Chondrocyte (in vitro differentiated cells): ENCODE measurements around the gene TPM1. TPM values are rescaled to one million over a fixed set of nuclear protein-coding genes. Genes with fewer than 3 reads are reported as not detected.

Experiments used
- DNase-seq: peaks from one replicate; pipeline ENCODE4 v3.0.0; 2021; ENCODE audit warnings: mixed read lengths, low spot score
- H3K27ac Mint-ChIP-seq: one replicate; pipeline ENCODE4 v1.8.0; 2021; ENCODE audit warnings: mild to moderate bottlenecking, moderate library complexity, mixed read lengths; ENCODE audit not compliant: unreplicated experiment
- H3K27me3 Mint-ChIP-seq: 2 replicates; pipeline ENCODE4 v1.8.0; 2021; ENCODE audit warnings: low read depth, mixed read lengths
- H3K36me3 Mint-ChIP-seq: 2 replicates; pipeline ENCODE4 v1.8.0; 2021; ENCODE audit warnings: low read depth, mixed read lengths
- H3K4me1 Mint-ChIP-seq: 2 replicates; pipeline ENCODE4 v1.8.0; 2021; ENCODE audit warnings: low read depth, mild to moderate bottlenecking, mixed read lengths
- H3K4me3 Mint-ChIP-seq: one replicate; pipeline ENCODE4 v1.8.0; 2021; ENCODE audit warnings: mild to moderate bottlenecking, moderate library complexity, mixed read lengths; ENCODE audit not compliant: unreplicated experiment
- H3K9me3 Mint-ChIP-seq: 2 replicates; pipeline ENCODE4 v1.8.0; 2021; ENCODE audit warnings: low read depth, mixed read lengths
- CTCF ChIP-seq: fragments of 200-600 bp; sonication (generic); IDR thresholded peaks from 2 replicates; pipeline ENCODE4 v1.5.0; 2021; ENCODE audit warnings: antibody characterized with exemption, mild to moderate bottlenecking, moderate library complexity
- total RNA-seq: library from RNA; stranded (reverse); gene quantifications from 3 replicates; pipeline ENCODE4 v1.2.1, GENCODE V29; 2021

The TPM1 gene
- total RNA-seq, 1 donor from 2014 or later = 2,332 TPM

GRCh38 chr15:62997441-62997840, 45.1 kb upstream of the TPM1 start:
- Mint-ChIP-seq H3K36me3 (no peaks in the 10 kb centered on the region), H3K27me3 (no peaks in the 10 kb centered on the region), H3K4me3 (no peak overlapping the region), H3K27ac (no peak overlapping the region), H3K4me1 (peaks cover 36% of the 10 kb centered on the region), H3K9me3 (no peaks in the 10 kb centered on the region)
- no peak for DNase-seq
- no peak for TF ChIP-seq CTCF

GRCh38 chr15:62998262-62998890, 44.2 kb upstream of the TPM1 start:
- H3K36me3 Mint-ChIP-seq = no peaks in the 10 kb centered on the region
- TF ChIP-seq CTCF = no peak
- H3K9me3 Mint-ChIP-seq = no peaks in the 10 kb centered on the region
- no peaks in the 10 kb centered on the region for H3K27me3 Mint-ChIP-seq
- no peak overlapping the region for H3K27ac Mint-ChIP-seq
- H3K4me3 Mint-ChIP-seq = no peak overlapping the region
- DNase-seq = no peak
- H3K4me1 Mint-ChIP-seq = peaks cover 31% of the 10 kb centered on the region

GRCh38 chr15:62999178-62999577, 43.4 kb upstream of the TPM1 start:
- H3K27ac Mint-ChIP-seq = no peak overlapping the region
- H3K9me3 Mint-ChIP-seq = no peaks in the 10 kb centered on the region
- H3K27me3 Mint-ChIP-seq = no peaks in the 10 kb centered on the region
- no peak for DNase-seq
- no peak for TF ChIP-seq CTCF
- no peaks in the 10 kb centered on the region for H3K36me3 Mint-ChIP-seq
- H3K4me1 Mint-ChIP-seq = peaks cover 36% of the 10 kb centered on the region
- H3K4me3 Mint-ChIP-seq = no peak overlapping the region

GRCh38 chr15:62999923-63000561, 42.5 kb upstream of the TPM1 start:
- no peaks in the 10 kb centered on the region for H3K27me3 Mint-ChIP-seq
- H3K27ac Mint-ChIP-seq = no peak overlapping the region
- no peak for TF ChIP-seq CTCF
- H3K4me1 Mint-ChIP-seq = peaks cover 32% of the 10 kb centered on the region
- no peaks in the 10 kb centered on the region for H3K36me3 Mint-ChIP-seq
- no peak overlapping the region for H3K4me3 Mint-ChIP-seq
- no peak for DNase-seq
- H3K9me3 Mint-ChIP-seq = no peaks in the 10 kb centered on the region

- no peak overlapping the region for H3K4me3 Mint-ChIP-seq
- H3K4me1 Mint-ChIP-seq = peaks cover 25% of the 10 kb centered on the region
- H3K36me3 Mint-ChIP-seq = no peaks in the 10 kb centered on the region
- no peak for DNase-seq
- no peaks in the 10 kb centered on the region for H3K27me3 Mint-ChIP-seq
- no peak overlapping the region for H3K27ac Mint-ChIP-seq
- H3K9me3 Mint-ChIP-seq = no peaks in the 10 kb centered on the region
- TF ChIP-seq CTCF = no peak
Measured at GRCh38 chr15:63000706-63001105, 41.8 kb upstream of the TPM1 start.
